ENCODE data around the gene BCS1L.

Gene BCS1L

GRCh38 chr2:218710687-218711549 lies 51.4 kb downstream of the BCS1L start, which contains the start of gene TTLL4:
Gene TTLL4 (plus strand): TSS chr2:218710835. CDS start chr2:218737677, 26,842 bp downstream.
- TF ChIP-seq Cebpa-rat (IDR thresholded peaks at IDR 0.05), result no peak
- H3K4me1 ChIP-seq, result peaks cover 21% of the 10 kb centered on the region
- no peaks in the 10 kb centered on the region for H3K9me3 ChIP-seq
- peak within 1 kb of the TSS; percentile 86 for H3K27ac ChIP-seq
- H3K4me3 ChIP-seq, result peak within 1 kb of the TSS; percentile 99
- H3K27me3 ChIP-seq, result no peaks in the 10 kb centered on the region
- H3K9ac ChIP-seq, result peak within 1 kb of the TSS; percentile 92
- H4K20me1 ChIP-seq, result peaks cover 23% of the 10 kb centered on the region; the same call in 1 of the 2 replicates
- peaks cover 8% of the 10 kb centered on the region for H3K36me3 ChIP-seq
- H3K4me2 ChIP-seq, result peak within 1 kb of the TSS; percentile 82

GRCh38 chr2:218711550-218711929 lies 52.1 kb downstream of the BCS1L start:
- H3K27me3 ChIP-seq, result no peaks in the 10 kb centered on the region
- no peaks in the 10 kb centered on the region for H3K9me3 ChIP-seq
- H3K4me1 ChIP-seq, result peaks cover 21% of the 10 kb centered on the region
- H3K36me3 ChIP-seq, result peaks cover 14% of the 10 kb centered on the region
- peak overlapping the region; percentile 86 for H3K27ac ChIP-seq
- H3K4me3 ChIP-seq, result peak overlapping the region; percentile 99
- TF ChIP-seq Cebpa-rat (IDR thresholded peaks at IDR 0.05), result no peak
- peak overlapping the region; percentile 92 for H3K9ac ChIP-seq
- peaks cover 23% of the 10 kb centered on the region; the same call in 1 of the 2 replicates for H4K20me1 ChIP-seq
- H3K4me2 ChIP-seq, result peak overlapping the region; percentile 82

Measured in BLaER1 (cell line).